Stimulated activated CD4-positive, alpha-beta T cell treated with anti-CD3 and anti-CD28 coated beads, Interleukin-1b, Interleukin-23, amount 100 ng/mL, for 4 hours (primary cell): ENCODE data around the gene SGO2.

Experiments
- DNase-seq, 2 donors: peaks; one replicate each; pipeline ENCODE4 v3.0.0-alpha.2; 2020; ENCODE audit warnings: low read depth in 2 of 2

SGO2 gene, protein sequence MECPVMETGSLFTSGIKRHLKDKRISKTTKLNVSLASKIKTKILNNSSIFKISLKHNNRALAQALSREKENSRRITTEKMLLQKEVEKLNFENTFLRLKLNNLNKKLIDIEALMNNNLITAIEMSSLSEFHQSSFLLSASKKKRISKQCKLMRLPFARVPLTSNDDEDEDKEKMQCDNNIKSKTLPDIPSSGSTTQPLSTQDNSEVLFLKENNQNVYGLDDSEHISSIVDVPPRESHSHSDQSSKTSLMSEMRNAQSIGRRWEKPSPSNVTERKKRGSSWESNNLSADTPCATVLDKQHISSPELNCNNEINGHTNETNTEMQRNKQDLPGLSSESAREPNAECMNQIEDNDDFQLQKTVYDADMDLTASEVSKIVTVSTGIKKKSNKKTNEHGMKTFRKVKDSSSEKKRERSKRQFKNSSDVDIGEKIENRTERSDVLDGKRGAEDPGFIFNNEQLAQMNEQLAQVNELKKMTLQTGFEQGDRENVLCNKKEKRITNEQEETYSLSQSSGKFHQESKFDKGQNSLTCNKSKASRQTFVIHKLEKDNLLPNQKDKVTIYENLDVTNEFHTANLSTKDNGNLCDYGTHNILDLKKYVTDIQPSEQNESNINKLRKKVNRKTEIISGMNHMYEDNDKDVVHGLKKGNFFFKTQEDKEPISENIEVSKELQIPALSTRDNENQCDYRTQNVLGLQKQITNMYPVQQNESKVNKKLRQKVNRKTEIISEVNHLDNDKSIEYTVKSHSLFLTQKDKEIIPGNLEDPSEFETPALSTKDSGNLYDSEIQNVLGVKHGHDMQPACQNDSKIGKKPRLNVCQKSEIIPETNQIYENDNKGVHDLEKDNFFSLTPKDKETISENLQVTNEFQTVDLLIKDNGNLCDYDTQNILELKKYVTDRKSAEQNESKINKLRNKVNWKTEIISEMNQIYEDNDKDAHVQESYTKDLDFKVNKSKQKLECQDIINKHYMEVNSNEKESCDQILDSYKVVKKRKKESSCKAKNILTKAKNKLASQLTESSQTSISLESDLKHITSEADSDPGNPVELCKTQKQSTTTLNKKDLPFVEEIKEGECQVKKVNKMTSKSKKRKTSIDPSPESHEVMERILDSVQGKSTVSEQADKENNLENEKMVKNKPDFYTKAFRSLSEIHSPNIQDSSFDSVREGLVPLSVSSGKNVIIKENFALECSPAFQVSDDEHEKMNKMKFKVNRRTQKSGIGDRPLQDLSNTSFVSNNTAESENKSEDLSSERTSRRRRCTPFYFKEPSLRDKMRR

DNA sequence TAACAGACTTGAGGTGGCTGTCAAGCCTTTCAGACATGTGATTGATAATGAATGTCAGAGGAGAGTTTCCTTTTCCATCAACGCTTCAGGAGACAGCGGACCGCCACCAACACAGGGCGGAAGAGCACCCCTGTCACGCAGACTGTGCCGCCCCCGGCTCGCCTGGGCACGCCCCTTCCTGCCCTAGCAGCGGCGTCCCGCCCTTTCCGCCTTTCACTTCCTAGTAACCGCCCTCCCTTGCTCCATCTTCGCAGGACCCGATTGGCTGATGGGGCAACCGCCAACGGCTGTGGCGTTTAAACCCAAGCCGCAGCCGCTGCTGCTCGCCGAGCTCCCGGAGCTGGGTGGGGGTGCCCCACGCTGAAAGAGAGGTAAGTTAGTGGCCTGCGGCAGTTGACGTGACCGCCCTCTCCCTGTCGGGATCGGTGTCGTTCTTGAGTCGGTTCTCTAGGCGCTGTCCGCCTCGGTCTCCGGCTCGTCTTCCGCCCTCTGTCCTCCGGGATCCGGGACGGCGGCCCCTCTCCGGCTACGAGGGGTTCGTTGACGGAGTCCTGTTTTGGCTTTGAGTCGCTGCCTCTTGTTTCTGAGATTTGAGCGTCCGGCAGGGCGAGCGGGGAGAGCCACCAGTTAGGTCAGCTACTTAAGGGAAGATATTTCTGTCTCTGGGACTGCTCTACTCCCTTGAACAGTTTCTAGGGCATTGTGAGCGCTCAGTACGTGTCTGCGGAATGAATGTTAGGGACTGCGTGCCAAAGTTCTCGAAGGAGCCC lies at the start of gene SGO2:
TSS of gene SGO2 (plus strand) at position 326 of the 770 bp plus-strand sequence. CDS start 6,769 bp downstream, outside the sequence.
- DNase-seq: peak; percentile 89 to 93

DNA sequence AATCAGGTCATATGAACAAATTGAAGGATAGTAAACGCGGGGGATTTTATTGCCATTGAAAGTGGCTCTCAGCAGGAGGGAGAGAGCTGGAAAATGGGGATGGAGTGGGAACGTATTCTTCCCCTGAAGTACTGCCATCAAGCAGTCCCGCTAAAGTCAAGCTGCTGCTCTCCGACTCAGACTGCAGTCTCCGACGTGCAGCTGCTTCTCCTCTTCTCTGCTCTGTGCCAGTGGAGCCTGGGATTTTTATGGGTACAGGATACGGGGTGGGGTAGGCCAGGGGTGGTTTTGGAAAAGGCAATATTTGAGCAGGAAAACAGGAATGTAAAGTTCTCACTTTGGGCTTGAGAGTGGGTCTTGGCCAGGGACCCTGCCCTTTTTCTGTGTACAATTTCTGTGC lies 49.2 kb upstream of the SGO2 start:
- DNase-seq: no peak

DNA sequence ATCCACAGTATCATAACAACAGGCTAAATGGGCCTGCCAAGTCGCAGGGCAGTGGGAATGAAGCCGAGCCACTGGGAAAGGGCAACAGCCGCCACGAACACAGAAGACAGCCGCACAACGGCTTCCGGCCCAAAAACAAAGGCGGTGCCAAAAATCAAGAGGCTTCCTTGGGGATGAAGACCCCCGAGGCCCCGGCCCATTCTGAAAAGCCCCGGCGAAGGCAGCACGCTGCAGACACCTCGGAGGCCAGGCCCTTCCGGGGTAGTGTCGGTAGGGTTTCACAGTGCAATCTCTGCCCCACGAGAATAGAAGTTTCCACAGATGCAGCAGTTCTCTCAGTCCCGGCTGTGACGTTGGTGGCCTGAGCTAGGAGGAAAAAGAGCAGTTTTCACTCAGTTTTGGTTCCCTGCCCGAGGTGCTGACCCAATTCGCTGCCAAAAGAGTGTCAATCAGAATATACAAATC lies 48.3 kb upstream of the SGO2 start:
- no peak for DNase-seq

DNA sequence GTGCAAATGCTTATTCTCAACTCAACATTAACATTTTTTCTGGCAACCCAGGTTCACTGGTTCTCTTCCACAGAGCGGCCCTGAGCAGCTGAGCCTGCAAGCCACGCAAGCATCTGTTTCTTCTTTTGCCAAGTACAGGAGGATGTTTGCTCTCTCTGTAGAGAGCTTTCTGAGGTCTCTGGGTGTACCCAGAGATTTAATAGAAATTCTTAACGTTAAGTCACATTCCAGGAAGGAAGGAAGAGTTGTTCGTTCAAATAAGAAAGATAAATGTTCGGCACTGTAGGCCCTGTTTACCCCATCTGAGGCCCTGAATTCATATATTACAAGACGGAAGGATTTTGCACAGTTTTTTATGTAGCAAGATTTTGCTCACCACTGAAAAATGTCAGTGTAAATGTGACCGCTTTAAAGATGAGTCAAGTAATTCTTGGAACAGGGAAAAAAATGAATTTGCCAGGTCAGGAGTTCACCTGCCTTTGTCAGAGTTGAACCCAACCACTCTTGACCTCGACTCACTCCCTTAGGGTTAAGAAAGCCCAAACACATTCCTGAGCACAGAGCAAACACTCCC lies 46.2 kb upstream of the SGO2 start:
- DNase-seq: no peak

DNA sequence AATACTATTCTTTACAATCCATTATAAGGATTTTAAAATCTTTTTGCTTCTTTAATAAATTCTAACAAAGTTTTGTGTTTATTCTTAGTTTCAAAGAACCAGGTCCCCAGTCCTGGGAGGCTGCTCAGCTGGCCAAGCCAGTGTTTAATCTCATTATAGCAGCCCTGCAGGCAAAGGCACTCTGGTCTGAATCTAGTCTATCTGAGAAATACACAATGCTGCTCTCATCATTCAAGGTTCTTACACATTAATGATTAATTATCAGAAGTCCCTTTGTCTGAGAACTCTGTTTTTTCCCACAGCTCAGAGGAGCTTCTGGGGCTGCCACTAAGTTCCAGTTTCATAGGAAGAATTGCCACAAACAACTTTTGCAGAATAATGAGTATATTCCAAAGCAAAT lies 43.8 kb upstream of the SGO2 start:
- no peak for DNase-seq

DNA sequence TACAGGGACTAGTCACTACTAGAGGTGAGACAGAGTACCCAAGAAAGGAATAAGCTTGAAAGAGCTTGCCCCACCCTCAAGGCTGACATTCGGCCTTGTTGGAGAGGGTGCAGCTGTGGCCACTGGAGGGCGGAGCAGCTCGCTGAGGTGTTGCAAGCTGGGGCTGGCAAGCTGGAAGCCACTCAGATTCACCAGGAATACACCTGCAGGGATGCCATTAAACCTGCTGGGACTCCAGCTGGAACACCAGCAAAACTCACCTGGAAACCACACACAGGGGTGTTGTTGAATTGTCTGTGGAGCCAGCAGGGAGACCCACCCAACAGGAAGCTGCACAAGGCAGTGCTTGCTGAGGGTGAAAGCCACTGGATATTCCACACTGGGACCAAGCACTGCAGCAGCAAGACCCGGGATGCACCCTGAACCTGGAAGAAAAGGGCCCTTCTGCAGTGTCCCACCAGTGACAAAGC lies 42.2 kb upstream of the SGO2 start:
- DNase-seq: no peak

DNA sequence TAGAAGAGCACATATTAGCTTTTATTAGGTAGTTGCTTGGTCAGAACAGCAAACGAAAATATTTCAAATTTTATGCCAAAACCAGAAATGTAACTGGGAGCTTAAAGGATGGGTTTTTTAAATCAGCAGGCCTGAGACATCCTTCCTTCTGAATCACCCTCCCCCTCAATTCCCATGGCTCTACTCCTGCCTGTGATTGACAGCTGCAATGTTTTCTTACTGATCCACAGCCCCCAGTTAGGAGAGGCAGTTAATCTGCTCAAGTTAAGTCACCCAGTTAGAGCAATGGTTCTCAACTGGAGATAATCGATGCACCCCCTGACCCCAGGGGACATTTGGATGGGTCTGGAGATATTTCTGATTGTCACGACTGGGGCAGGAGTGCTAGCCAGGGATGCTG lies 41.1 kb upstream of the SGO2 start:
- no peak for DNase-seq

DNA sequence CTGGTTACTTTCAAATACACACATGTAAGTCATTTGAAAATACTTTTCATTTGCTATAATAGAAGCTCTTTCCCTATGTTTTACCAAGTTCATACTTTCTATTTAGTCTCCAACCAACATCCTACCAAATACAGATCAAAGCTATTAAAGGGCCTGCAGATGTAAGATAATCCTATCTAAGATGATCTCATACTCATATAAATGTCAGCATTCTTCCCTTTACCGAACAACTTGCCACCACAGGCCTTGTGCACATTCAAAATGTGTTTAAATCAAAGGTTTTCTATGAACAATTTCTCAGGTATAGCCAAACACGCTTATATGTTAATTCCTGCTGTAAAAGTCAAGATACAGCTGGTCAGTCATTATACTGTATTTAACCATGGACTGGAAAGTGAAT lies 39.5 kb upstream of the SGO2 start:
- DNase-seq: no peak

DNA sequence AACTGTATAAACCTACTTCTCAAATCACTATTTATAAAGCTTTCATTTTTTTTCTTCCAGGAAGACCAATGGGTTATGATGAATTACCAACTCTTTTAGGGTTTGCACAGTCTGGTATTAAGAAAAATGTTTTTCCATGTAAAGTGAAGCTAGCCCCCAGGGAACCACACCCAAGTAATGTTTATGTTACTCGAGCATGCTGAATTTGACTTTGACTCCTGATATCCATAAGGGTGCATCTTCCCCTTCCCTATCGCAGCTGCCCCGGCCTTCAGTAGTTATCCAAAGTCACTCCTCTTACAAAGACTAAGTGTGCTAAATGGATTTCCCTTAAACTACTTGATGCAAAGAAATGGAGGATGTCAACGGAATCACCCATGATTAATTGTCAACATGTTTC lies 37.8 kb upstream of the SGO2 start:
- no peak for DNase-seq

DNA sequence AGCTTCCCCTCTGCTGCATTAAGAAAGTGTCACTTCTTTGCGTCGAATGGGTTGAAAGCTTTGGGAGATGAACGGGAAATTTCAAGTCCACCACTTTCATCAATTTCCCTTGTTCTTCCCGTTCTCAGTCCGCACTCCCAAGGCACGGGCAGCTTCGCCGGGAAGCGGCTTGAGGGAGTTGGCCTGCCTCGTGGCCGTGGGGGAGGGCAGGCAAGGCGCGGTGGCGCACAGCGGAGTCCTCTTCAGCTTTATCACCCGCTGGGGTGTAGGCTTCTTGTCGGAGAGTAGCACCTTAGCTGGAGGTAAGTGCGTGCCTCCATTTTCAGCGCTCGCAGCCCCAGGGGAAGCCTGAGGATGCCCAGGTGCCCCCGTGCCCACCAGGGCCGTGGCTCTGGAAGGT lies 36.0 kb upstream of the SGO2 start:
- DNase-seq: no peak

DNA sequence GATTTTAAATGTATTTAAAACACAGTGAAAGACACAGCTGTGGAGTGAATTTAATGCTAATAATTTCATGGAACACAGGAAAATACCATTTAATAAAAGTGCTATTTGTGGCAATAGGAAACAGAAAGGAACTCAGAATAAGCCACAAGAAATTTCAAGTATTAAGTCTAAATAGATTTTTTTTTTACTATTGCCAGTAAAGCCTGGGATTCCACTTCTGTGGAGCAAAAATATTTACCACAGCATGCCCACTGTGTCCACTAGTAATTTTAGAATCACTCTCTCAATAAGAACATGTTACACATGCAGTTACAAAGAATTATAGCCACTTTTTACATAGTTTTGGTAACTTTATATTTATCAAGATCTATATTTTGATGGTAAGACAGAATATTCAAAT lies 33.4 kb upstream of the SGO2 start:
- no peak for DNase-seq

DNA sequence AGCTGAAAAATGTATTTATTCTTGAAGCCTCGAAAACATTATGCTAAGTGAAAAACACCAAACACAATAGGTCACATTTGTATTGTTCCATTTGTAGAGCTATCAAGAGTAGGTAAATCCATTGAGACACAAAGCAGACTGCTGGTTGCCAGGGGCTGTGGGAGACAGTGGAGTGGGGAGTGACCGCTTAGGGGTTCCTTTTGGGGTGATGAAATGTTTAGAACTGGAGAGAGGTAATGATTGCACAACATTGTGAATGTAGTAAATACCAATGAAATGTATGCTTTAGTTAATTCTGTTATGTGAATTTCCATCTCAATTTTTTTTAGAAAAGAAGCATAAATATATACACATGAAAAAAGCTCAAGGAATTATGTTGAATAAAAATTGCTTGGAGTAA lies 32.0 kb upstream of the SGO2 start:
- no peak for DNase-seq

DNA sequence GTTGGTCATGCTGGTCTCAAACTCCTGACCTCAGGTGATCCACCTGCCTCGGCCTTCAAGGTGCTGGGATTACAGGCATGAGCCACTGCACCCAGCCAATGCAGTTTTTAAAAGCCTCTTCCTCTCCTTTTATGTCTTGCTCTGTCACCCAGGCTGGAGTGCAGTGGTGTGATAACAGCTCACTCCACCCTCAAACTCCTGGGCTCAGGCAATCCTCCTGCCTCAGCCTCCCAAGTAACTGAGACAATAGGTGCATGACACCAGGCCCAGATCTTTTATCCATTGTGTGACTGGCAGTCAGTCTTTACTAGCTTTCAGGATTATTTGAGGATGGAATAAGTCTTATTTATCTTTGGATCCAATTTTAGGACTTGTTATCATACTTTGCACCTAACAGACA lies 29.3 kb upstream of the SGO2 start:
- DNase-seq: no peak

DNA sequence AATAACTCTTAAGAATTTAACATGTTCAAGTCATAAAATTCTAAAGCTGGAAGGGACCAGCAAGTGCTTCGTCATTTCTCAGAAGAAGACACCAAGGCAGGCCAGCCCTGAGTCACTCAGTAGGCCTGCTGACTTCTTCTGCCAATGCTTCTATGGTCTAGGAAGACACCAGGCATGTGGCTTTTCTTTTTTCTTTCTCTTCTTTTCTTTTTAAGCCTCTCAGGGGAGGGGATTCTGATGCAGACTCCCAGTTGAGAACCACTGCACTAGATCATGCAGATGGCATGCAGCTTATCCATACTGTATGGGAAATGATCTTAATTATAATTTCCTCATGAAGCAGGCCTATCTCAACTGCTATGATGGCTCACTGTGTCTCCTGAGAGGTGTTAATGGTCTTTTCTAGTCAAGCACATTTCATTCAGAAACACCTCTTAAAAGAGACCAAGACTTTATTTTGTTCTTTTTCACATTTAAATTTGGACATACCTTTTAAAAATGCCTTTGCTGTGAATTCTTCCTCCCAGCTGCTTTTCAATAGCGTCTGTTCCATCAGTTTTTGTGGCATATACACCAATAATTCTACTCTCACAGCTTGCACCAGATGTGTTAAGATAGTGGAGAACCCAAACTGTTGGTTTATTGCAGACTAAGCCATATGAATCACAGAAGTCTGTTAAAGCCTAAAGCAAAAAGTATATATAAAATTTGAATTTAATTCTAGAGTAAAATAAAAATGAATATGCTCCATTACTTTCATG lies 27.4 kb upstream of the SGO2 start:
- no peak for DNase-seq

DNA sequence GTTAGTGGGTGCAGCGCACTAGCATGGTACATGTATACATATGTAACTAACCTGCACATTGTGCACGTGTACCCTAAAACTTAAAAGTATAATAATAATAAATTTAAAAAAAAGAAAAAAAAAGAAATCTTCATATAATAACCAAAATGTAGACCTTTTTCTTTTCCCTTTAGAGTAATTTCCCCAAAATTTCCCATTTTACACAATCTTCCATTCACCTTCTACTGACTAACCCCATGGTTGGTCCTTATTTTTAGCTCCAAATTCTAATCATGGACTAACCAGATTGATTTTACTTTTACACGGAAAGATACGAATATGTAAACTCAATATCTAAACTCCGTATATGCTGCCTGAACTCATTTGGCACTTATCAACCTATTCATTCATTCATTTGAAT lies 23.8 kb upstream of the SGO2 start:
- DNase-seq: no peak

DNA sequence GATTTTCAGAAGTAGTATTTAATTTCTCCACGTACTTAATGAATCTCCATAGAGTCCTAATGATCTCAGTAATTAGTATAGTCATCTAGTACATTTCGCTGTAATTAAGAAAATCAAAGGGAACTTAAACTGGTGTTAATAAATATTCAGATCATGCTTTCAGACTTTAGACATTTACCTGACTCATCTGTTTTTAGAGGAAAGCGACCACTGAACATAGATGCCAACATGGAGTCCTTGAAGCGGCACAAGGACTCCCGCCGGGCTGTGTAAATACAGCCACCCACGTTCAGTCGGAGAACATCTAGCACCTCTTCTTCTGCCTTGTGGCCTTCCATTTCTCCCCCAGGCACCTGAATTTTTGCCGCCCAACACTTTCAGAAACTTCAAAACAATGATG lies 19.3 kb upstream of the SGO2 start:
- DNase-seq: no peak

DNA sequence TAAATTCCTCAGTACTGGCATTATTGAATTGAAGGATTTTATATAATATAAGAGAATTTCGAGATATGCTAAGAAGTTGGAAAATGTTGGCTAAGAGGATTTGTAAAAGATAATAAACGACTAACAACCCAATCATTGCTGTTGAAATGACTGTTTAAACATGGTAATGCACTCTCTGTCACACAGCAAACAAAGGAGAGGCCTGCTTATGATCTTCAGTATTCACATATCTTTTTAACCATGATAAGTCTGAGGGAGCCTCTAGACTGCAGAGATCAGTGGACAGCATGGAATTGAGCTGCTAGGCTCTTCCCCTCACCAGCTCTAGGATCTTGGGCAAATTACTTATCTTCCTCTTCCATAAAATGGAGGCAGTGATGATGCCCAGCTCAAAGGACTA lies 18.8 kb upstream of the SGO2 start:
- no peak for DNase-seq

DNA sequence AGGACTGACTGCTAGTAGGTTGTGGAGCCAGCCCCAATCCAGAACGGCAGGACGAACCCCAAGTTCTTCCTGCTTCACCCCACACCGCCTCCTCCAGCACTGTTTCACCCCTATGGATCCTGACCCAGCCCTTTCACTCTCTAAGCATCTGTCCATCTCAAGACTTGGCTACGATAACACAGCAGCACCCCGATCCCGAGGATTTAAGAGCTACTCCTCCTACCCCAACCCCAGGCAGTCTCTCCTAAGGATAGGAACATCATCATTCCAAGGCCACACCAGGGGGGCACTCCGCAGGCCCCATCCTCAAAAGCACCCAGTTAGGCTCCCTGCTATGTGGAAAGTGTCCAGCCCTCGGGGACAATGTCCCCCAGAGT lies 16.8 kb upstream of the SGO2 start:
- no peak for DNase-seq

DNA sequence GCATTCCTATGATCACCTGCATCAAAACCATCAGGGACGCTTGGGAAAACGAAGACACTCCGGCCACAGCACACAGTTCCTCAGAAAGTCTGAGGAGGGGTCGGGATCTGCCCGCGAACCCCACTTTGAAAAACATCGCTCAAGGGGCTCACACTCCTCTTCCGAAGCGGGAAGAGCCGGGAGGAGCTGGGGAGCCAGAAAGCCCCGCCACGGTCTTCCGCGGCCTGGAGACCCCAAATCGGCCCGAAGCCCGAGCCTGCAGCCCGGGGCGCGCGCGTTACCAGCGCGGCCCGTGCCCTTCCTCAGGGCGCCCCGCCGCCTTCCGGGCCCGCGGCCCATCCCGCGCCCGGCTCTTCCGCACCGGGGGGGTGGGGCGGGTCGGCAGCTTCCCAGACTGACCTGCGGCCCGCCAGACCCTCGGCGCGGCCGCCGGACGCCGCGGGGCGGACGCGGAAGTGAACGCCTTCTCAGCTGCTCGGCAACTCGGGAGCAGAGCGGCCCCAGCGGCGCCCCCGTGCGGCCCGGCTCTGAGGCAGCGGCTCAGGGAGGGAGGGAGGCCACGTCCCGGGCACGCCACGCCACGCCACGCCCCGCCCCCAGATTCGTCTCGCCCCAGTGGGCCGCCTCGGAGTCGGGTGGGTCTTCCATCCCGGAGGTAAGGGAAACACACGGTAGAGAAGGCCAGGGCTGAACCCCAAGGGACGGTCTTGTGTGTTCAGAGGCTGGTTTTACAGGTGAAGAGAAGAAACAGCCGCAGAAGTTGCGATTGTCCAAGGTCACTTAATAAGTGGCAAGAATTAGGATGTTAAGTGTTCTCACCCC lies 16.2 kb upstream of the SGO2 start, which contains the start of gene KCTD18:
TSS of gene KCTD18 (minus strand) at position 457 of the 822 bp plus-strand sequence. CDS start 3,052 bp downstream, outside the sequence.
- peak; percentile 86 to 92 for DNase-seq
